Activated T-helper 17 cell treated with anti-CD3 and anti-CD28 coated beads, Interleukin-2, amount 50 U/mL, for 72 hours (primary cell): Measurements from ENCODE around the gene PCDH9. TPM values are rescaled to one million over a fixed set of nuclear protein-coding genes. Genes with fewer than 3 reads are reported as not detected.
"Not testable (repeated sequence)": the region's sequence is repeated elsewhere in the genome, so short reads cannot be mapped to it uniquely, and the experiment has no call there.

Experiments
- ATAC-seq: fragments of 150-1000 bp; cut with Tn5 transposase; replicated peaks from 2 replicates; pipeline ENCODE4 v1.10.0; 2021; ENCODE audit warnings: mild to moderate bottlenecking, moderate library complexity
- H3K27ac Mint-ChIP-seq: one replicate; pipeline ENCODE4 v1.8.0; 2022; ENCODE audit warnings: mixed read lengths
- H3K27me3 Mint-ChIP-seq: one replicate; pipeline ENCODE4 v1.8.0; 2022; ENCODE audit warnings: mixed read lengths
- H3K36me3 Mint-ChIP-seq: one replicate; pipeline ENCODE4 v1.8.0; 2022; ENCODE audit warnings: low read depth, mild to moderate bottlenecking, mixed read lengths
- H3K4me1 Mint-ChIP-seq: one replicate; pipeline ENCODE4 v1.8.0; 2022; ENCODE audit warnings: mixed read lengths
- H3K4me3 Mint-ChIP-seq: one replicate; pipeline ENCODE4 v1.8.0; 2022; ENCODE audit warnings: mild to moderate bottlenecking, mixed read lengths
- H3K9me3 Mint-ChIP-seq: one replicate; pipeline ENCODE4 v1.8.0; 2022; ENCODE audit warnings: mixed read lengths
- total RNA-seq, 2 donors: library from RNA; stranded (reverse); gene quantifications; one replicate each; pipeline ENCODE4 v1.2.3, GENCODE V29; 2022

Gene PCDH9
- total RNA-seq, 2 donors from 2014 or later = 0.11 TPM

- Mint-ChIP-seq H3K4me3 (no peak overlapping the region), H3K27me3 (no peaks in the 10 kb centered on the region), H3K36me3 (no peaks in the 10 kb centered on the region), H3K9me3 (peaks cover 10% of the 10 kb centered on the region), H3K27ac (no peak overlapping the region), H3K4me1 (no peaks in the 10 kb centered on the region)
- ATAC-seq = no peak
Measured at GRCh38 chr13:66329988-66330451, 900.1 kb downstream of the PCDH9 start.

DNA sequence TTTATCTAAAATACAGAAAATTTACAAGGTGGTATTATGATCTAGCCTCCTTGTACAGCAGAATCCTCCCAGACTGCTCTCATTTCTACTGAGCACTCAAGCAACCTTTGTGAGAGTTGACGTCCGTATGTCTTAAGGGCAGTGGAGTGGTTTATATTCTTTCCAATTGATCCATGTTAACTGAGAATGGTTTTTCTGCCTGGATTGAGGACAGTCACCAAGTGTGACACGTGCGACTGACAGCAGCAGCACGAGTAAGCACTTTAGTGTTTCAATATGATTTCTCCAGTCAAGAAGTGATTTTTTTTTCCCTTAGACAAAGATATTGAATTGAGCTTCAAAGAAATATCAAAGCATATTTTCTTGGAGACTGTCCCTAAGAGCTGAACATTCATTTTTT lies 901.7 kb downstream of the PCDH9 start:
- H3K27ac Mint-ChIP-seq = no peak overlapping the region
- no peaks in the 10 kb centered on the region for H3K36me3 Mint-ChIP-seq
- ATAC-seq = no peak
- H3K4me3 Mint-ChIP-seq = no peak overlapping the region
- H3K4me1 Mint-ChIP-seq = no peaks in the 10 kb centered on the region
- no peaks in the 10 kb centered on the region for H3K27me3 Mint-ChIP-seq
- H3K9me3 Mint-ChIP-seq = peaks cover 8% of the 10 kb centered on the region

- no peak for ATAC-seq
- no peak overlapping the region for H3K4me3 Mint-ChIP-seq
- peaks cover 6% of the 10 kb centered on the region for H3K9me3 Mint-ChIP-seq
- no peaks in the 10 kb centered on the region for H3K36me3 Mint-ChIP-seq
- H3K4me1 Mint-ChIP-seq = no peaks in the 10 kb centered on the region
- H3K27ac Mint-ChIP-seq = no peak overlapping the region
- H3K27me3 Mint-ChIP-seq = no peaks in the 10 kb centered on the region
Measured at GRCh38 chr13:66323745-66324347, 906.3 kb downstream of the PCDH9 start.

- H3K36me3 Mint-ChIP-seq = no peaks in the 10 kb centered on the region
- H3K4me1 Mint-ChIP-seq = no peaks in the 10 kb centered on the region
- H3K27ac Mint-ChIP-seq = no peak overlapping the region
- ATAC-seq = no peak
- H3K9me3 Mint-ChIP-seq = peaks cover 7% of the 10 kb centered on the region
- no peaks in the 10 kb centered on the region for H3K27me3 Mint-ChIP-seq
- no peak overlapping the region for H3K4me3 Mint-ChIP-seq
Measured at GRCh38 chr13:66322936-66323335, 907.2 kb downstream of the PCDH9 start.

DNA sequence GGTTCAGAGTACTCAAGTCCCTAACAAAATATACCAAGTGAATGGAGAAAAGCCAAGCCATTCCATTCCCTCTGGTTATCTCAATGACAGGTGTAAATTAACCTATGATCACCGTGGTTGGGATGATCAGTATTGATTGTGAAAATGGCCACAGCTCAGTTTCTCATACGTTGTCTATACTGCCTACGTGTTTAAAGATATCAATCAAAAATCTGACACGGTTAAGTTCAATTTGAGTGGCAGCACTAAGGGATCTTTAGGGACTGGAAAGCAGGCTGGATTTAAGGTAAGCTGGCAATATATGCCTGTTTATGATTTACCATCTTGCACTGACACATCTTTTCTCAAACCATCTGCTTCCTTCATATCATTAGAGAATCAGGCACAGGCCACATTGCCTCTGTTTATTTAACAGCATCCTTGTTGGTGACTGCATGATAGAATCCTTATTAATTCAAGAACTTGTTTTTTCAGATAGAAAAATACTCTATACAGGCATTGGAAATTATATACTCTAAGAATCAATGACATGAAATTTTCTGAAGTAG lies 907.9 kb downstream of the PCDH9 start:
- no peaks in the 10 kb centered on the region for H3K36me3 Mint-ChIP-seq

DNA sequence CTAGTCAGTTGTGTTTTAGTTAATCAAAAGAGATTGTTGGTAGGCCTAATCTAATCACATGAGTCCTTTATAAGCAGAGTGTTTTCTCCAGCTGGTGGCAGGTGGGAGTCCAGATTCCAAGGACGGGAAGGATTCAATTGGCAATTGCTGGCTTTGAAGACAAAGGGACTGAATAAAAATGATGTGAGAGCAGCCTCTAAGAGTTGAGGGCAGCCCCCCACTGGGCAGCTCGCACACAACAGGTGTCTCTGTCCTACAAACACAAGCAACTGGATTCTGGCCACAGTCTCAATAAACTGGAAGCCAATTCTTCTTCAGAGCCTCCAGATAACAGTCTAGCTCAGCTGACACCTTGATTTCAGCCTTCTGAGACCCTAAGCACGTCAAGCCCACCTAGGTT lies 915.2 kb downstream of the PCDH9 start:
- ATAC-seq = no peak
- Mint-ChIP-seq H3K4me1 (no peaks in the 10 kb centered on the region), H3K27me3 (no peaks in the 10 kb centered on the region), H3K4me3 (no peak overlapping the region), H3K36me3 (no peaks in the 10 kb centered on the region), H3K9me3 (peaks cover 11% of the 10 kb centered on the region), H3K27ac (no peak overlapping the region)

More for the DNA sequence above, 907.9 kb downstream of the PCDH9 start:
- Mint-ChIP-seq H3K4me3 (no peak overlapping the region), H3K27me3 (no peaks in the 10 kb centered on the region), H3K27ac (no peak overlapping the region), H3K9me3 (peaks cover 7% of the 10 kb centered on the region), H3K4me1 (no peaks in the 10 kb centered on the region)
- ATAC-seq = no peak

DNA sequence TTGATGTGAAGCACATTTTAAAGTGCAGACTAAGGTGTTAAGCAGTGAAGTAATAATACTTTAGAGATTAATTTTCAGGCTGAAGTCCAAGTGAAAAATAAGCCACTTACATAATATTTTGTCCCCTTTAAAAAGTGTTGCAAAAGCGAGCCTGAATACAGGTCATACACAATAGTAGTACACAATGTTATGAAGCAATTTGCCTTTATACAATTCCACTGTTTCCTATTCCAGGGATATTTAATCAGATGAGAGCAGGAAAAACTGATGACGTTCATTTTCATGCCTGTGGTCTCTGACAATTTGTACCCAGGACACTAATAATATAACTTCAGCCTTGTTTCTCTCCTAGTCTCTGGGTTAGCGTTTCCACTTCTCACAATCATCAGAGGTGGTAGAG lies 916.7 kb downstream of the PCDH9 start:
- Mint-ChIP-seq H3K4me3 (no peak overlapping the region), H3K4me1 (no peaks in the 10 kb centered on the region), H3K27me3 (no peaks in the 10 kb centered on the region), H3K36me3 (no peaks in the 10 kb centered on the region), H3K27ac (no peak overlapping the region), H3K9me3 (peaks cover 7% of the 10 kb centered on the region)
- ATAC-seq = no peak

- H3K4me1 Mint-ChIP-seq = no peaks in the 10 kb centered on the region
- H3K9me3 Mint-ChIP-seq = peaks cover 7% of the 10 kb centered on the region
- H3K36me3 Mint-ChIP-seq = no peaks in the 10 kb centered on the region
- H3K4me3 Mint-ChIP-seq = no peak overlapping the region
- H3K27me3 Mint-ChIP-seq = no peaks in the 10 kb centered on the region
- H3K27ac Mint-ChIP-seq = no peak overlapping the region
- ATAC-seq = no peak
Measured at GRCh38 chr13:66312312-66313087, 917.6 kb downstream of the PCDH9 start.

DNA sequence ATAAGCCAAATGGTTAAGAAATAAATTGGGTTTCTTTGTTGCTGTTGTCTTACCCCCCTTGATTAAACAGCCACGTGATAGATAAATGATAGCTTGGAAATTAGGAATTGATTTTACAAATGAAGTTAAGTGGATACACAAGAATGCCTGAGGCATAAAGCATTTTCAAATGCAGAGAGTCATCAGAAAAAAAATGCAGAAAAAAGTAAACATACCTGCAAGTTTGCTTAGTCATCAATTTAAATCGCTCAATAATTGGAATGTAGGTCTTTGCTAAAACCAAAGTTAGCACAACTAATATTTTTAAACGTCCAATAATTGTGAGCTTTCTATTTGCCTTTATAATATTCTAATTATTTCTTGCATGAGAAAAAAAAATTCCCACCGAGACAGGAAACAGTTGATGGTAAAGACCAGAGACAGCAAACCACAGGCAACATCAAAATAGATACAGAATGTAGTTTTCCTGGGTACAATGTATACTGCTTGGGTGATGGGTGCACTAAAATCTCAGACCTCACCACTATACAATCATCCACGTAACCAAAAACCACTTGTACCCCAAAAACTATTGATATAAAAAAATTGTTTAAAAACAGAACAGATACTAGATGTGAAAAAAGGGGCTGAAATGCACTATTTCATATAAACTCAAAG lies 924.0 kb downstream of the PCDH9 start:
- Mint-ChIP-seq H3K27me3 (no peaks in the 10 kb centered on the region), H3K4me3 (no peak overlapping the region), H3K27ac (no peak overlapping the region), H3K9me3 (no peaks in the 10 kb centered on the region), H3K4me1 (no peaks in the 10 kb centered on the region), H3K36me3 (no peaks in the 10 kb centered on the region)
- ATAC-seq = no peak

DNA sequence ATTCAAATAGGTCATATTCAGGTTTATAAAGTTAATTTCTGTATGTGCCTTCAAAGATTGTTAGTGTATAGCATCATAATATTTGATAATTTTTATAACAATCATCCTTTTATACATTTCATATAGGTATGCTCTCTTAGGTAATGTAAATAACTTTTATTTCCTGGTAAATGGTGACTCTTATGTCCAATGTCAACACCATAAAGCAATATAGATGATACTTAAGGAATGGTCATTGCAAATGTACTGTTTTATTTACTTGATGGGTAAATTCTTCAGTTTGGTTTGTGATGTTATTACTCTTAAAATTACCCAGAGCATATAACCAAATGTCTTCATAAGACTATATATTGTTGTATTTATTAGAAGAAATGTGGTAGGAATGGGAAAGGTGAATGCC lies 928.7 kb downstream of the PCDH9 start:
- H3K9me3 Mint-ChIP-seq = peaks cover 3% of the 10 kb centered on the region
- H3K4me1 Mint-ChIP-seq = no peaks in the 10 kb centered on the region

GRCh38 chr13:66301006-66301405 lies 929.1 kb downstream of the PCDH9 start:
- Mint-ChIP-seq H3K27me3 (no peaks in the 10 kb centered on the region), H3K4me3 (no peak overlapping the region), H3K27ac (no peak overlapping the region), H3K9me3 (peaks cover 8% of the 10 kb centered on the region), H3K36me3 (no peaks in the 10 kb centered on the region), H3K4me1 (no peaks in the 10 kb centered on the region)
- no peak for ATAC-seq

More for the DNA sequence above, 928.7 kb downstream of the PCDH9 start:
- ATAC-seq = no peak
- Mint-ChIP-seq H3K27me3 (no peaks in the 10 kb centered on the region), H3K36me3 (no peaks in the 10 kb centered on the region), H3K4me3 (no peak overlapping the region), H3K27ac (no peak overlapping the region)

GRCh38 chr13:66296875-66297274 lies 933.3 kb downstream of the PCDH9 start:
- H3K4me1 Mint-ChIP-seq = no peaks in the 10 kb centered on the region
- no peaks in the 10 kb centered on the region for H3K36me3 Mint-ChIP-seq
- H3K27me3 Mint-ChIP-seq = no peaks in the 10 kb centered on the region
- no peak overlapping the region for H3K4me3 Mint-ChIP-seq
- H3K9me3 Mint-ChIP-seq = peaks cover 13% of the 10 kb centered on the region
- no peak for ATAC-seq
- no peak overlapping the region for H3K27ac Mint-ChIP-seq

- Mint-ChIP-seq H3K4me3 (no peak overlapping the region), H3K27ac (no peak overlapping the region), H3K9me3 (peaks cover 13% of the 10 kb centered on the region), H3K4me1 (no peaks in the 10 kb centered on the region), H3K36me3 (no peaks in the 10 kb centered on the region), H3K27me3 (no peaks in the 10 kb centered on the region)
- ATAC-seq = no peak
Measured at GRCh38 chr13:66296328-66296727, 933.8 kb downstream of the PCDH9 start.

DNA sequence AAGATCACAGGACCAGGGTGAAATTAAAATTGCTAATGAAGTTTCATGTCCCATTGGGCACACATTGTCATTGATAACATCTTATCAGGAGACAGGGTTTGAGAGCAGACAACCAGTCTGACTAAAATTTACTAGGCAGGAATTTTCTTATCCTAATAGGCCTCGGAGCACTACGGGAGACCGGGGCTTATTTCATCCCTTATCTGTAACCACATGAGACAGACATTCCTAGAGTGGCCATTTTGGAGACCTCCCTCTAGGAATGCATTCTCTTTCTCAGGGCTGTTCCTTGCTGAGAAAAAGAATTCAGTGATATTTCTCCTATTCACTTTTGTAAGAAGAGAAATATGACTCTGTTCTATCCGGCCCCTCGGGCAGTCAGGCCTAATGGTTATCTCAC lies 943.3 kb downstream of the PCDH9 start:
- not testable (repeated sequence) for H3K36me3 Mint-ChIP-seq, H3K27ac Mint-ChIP-seq, H3K4me3 Mint-ChIP-seq, H3K4me1 Mint-ChIP-seq, ATAC-seq, H3K27me3 Mint-ChIP-seq
- peaks cover 21% of the 10 kb centered on the region for H3K9me3 Mint-ChIP-seq

GRCh38 chr13:66275416-66275815 lies 954.7 kb downstream of the PCDH9 start:
- Mint-ChIP-seq H3K27ac (no peak overlapping the region), H3K4me1 (no peaks in the 10 kb centered on the region), H3K9me3 (peaks cover 13% of the 10 kb centered on the region), H3K36me3 (no peaks in the 10 kb centered on the region), H3K27me3 (no peaks in the 10 kb centered on the region), H3K4me3 (no peak overlapping the region)
- ATAC-seq = no peak
